HG03159 (cell line): ENCODE measurements around the gene SLC34A1.

Experiments
- ATAC-seq: cut with Tn5 transposase; IDR thresholded peaks from one replicate; pipeline ENCODE4 v1.9.1; 2021; ENCODE audit warnings: mild to moderate bottlenecking, moderate library complexity; ENCODE audit not compliant: unreplicated experiment

Gene SLC34A1

GRCh38 chr5:177444106-177445051 is 60.1 kb downstream of the SLC34A1 start:
- ATAC-seq = no peak

- ATAC-seq = no peak
These were observed 61.0 kb downstream of the SLC34A1 start for GRCh38 chr5:177445052-177445916.

- ATAC-seq = no peak
These were observed 61.6 kb downstream of the SLC34A1 start for GRCh38 chr5:177445917-177446199.

GRCh38 chr5:177446200-177447065 is 62.2 kb downstream of the SLC34A1 start, which contains the start of gene PRR7:
TSS of gene PRR7 (plus strand) at chr5:177446814. CDS start at chr5:177455068, 8,254 bp downstream.
- peak; percentile 47 for ATAC-seq

- ATAC-seq = peak; percentile 38
These were observed 62.9 kb downstream of the SLC34A1 start for GRCh38 chr5:177447066-177447610.

GRCh38 chr5:177447611-177448243 is 63.5 kb downstream of the SLC34A1 start:
- ATAC-seq = no peak
